ENCODE results near the gene RAB3IP.
"Not testable (repeated sequence)": the region's sequence is repeated elsewhere in the genome, so short reads cannot be mapped to it uniquely, and the experiment has no call there.

Gene RAB3IP

DNA sequence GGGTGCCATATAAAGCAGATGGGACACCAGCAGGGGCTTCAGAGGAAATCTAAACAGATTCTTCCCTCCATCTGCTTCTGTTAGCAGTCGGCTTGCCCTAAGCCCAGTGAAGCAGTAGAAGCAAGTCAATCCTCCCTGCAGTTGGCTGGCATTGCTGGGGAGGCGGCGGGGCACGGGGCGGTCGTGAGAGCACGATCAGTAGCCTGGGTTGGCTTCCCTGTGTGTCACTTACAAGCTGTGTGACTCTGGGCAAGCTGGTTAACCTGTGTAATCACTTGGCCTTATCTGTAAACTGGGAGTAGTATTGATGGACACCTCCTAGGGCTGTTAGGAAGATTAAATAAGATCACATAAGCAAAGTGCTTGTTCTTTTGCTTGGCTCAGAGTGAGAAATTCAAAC, 105.8 kb downstream of the RAB3IP start:
- H3K27ac ChIP-seq (ENCODE audit: low read length), result no peak overlapping the region
- no peak overlapping the region for H2AFZ ChIP-seq (ENCODE audit: low read depth, low read length)
- no peak for TF ChIP-seq EZH2 (IDR thresholded peaks at IDR 0.05; ENCODE audit: borderline replicate concordance, low read depth, low read length, severe bottlenecking)
- TF ChIP-seq, protein P1, sequence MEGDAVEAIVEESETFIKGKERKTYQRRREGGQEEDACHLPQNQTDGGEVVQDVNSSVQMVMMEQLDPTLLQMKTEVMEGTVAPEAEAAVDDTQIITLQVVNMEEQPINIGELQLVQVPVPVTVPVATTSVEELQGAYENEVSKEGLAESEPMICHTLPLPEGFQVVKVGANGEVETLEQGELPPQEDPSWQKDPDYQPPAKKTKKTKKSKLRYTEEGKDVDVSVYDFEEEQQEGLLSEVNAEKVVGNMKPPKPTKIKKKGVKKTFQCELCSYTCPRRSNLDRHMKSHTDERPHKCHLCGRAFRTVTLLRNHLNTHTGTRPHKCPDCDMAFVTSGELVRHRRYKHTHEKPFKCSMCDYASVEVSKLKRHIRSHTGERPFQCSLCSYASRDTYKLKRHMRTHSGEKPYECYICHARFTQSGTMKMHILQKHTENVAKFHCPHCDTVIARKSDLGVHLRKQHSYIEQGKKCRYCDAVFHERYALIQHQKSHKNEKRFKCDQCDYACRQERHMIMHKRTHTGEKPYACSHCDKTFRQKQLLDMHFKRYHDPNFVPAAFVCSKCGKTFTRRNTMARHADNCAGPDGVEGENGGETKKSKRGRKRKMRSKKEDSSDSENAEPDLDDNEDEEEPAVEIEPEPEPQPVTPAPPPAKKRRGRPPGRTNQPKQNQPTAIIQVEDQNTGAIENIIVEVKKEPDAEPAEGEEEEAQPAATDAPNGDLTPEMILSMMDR (IDR thresholded peaks at IDR 0.05; ENCODE audit: borderline replicate concordance, extremely low read depth, low read length, poor library complexity, severe bottlenecking), result no peak
- H3K4me3 ChIP-seq (ENCODE audit: low read depth in 1 of 2, low read length in 2 of 2), result no peak overlapping the region
- no peak overlapping the region for H3K9ac ChIP-seq (ENCODE audit: low read depth, low read length)
- no peaks in the 10 kb centered on the region for H3K79me2 ChIP-seq (ENCODE audit: insufficient read depth, low read length)
- no peaks in the 10 kb centered on the region for H3K4me1 ChIP-seq (ENCODE audit: insufficient read depth, low read length)
- H3K36me3 ChIP-seq (ENCODE audit: insufficient read depth, low read length), result no peaks in the 10 kb centered on the region
- H3K9me3 ChIP-seq (ENCODE audit: insufficient read depth, low read length, severe bottlenecking), result no peaks in the 10 kb centered on the region
- H4K20me1 ChIP-seq (ENCODE audit: insufficient read depth, low read length), result no peaks in the 10 kb centered on the region
- no peaks in the 10 kb centered on the region for H3K27me3 ChIP-seq (ENCODE audit: insufficient read depth, low read length, poor library complexity)
- DNase-seq (no peak), ATAC-seq (ENCODE audit: insufficient read depth, low read depth) (no peak)
- no peak overlapping the region for H3K4me2 ChIP-seq (ENCODE audit: insufficient read depth, low read length)

DNA sequence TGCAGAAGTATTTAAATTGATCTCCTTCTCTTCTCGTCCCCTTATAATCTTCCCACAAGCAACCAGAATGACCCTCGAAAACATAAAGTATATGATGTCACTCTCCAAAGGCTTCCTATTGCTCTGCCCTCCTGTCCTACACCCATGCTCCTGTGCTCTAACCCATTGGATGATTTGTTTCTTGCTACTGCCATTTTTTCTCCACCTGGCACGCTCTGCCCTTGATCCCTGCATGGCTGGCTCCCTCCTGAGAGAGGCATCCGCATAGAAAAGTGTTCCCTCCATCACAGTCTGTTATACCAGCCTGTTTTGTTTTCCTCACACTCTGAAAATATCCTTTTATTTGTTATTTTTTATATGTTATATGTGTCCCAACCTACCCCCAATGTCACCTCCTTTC, 106.2 kb downstream of the RAB3IP start:
- Histone ChIP-seq H3K4me2 (ENCODE audit: insufficient read depth, low read length) (no peak overlapping the region), H3K4me1 (ENCODE audit: insufficient read depth, low read length) (no peaks in the 10 kb centered on the region), H4K20me1 (ENCODE audit: insufficient read depth, low read length) (no peaks in the 10 kb centered on the region), H3K79me2 (ENCODE audit: insufficient read depth, low read length) (no peaks in the 10 kb centered on the region), H2AFZ (ENCODE audit: low read depth, low read length) (no peak overlapping the region), H3K27ac (ENCODE audit: low read length) (no peak overlapping the region), H3K36me3 (ENCODE audit: insufficient read depth, low read length) (no peaks in the 10 kb centered on the region), H3K4me3 (ENCODE audit: low read depth in 1 of 2, low read length in 2 of 2) (no peak overlapping the region), H3K9me3 (ENCODE audit: insufficient read depth, low read length, severe bottlenecking) (no peaks in the 10 kb centered on the region), H3K9ac (ENCODE audit: low read depth, low read length) (no peak overlapping the region), H3K27me3 (ENCODE audit: insufficient read depth, low read length, poor library complexity) (no peaks in the 10 kb centered on the region)
- TF ChIP-seq EZH2 (IDR thresholded peaks at IDR 0.05; ENCODE audit: borderline replicate concordance, low read depth, low read length, severe bottlenecking), result no peak
- TF ChIP-seq, protein P1 (IDR thresholded peaks at IDR 0.05; ENCODE audit: borderline replicate concordance, extremely low read depth, low read length, poor library complexity, severe bottlenecking), result no peak
- ATAC-seq (ENCODE audit: insufficient read depth, low read depth) (no peak), DNase-seq (no peak)

DNA sequence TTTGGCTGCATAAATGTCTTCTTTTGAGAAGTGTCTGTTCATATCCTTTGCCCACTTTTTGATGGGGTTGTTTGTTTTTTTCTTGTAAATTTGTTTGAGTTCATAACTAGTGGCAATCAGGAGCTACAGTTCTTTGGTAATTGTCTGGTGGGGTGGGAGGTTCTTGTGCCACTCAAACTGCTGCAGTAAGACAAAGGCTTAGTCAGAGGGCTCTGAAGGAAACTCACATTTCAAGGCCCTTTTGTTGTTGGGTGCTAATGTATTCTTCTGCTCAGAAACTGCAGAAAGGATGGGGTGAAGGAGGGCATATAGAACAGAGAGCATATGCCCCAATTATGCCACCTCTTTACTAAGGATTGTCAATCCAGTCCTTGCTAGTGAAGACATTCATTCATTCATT, 108.3 kb downstream of the RAB3IP start:
- no peaks in the 10 kb centered on the region for H3K9me3 ChIP-seq (ENCODE audit: insufficient read depth, low read length, severe bottlenecking)
- no peak overlapping the region for H2AFZ ChIP-seq (ENCODE audit: low read depth, low read length)
- H3K4me3 ChIP-seq (ENCODE audit: low read depth in 1 of 2, low read length in 2 of 2), result no peak overlapping the region
- no peak overlapping the region for H3K27ac ChIP-seq (ENCODE audit: low read length)
- H3K4me1 ChIP-seq (ENCODE audit: insufficient read depth, low read length), result no peaks in the 10 kb centered on the region
- no peaks in the 10 kb centered on the region for H3K79me2 ChIP-seq (ENCODE audit: insufficient read depth, low read length)
- TF ChIP-seq, protein P1 (IDR thresholded peaks at IDR 0.05; ENCODE audit: borderline replicate concordance, extremely low read depth, low read length, poor library complexity, severe bottlenecking), result no peak
- no peak for TF ChIP-seq EZH2 (IDR thresholded peaks at IDR 0.05; ENCODE audit: borderline replicate concordance, low read depth, low read length, severe bottlenecking)
- no peak overlapping the region for H3K9ac ChIP-seq (ENCODE audit: low read depth, low read length)
- no peaks in the 10 kb centered on the region for H4K20me1 ChIP-seq (ENCODE audit: insufficient read depth, low read length)
- H3K4me2 ChIP-seq (ENCODE audit: insufficient read depth, low read length), result no peak overlapping the region
- no peaks in the 10 kb centered on the region for H3K27me3 ChIP-seq (ENCODE audit: insufficient read depth, low read length, poor library complexity)
- H3K36me3 ChIP-seq (ENCODE audit: insufficient read depth, low read length), result no peaks in the 10 kb centered on the region
- no peak for DNase-seq
- ATAC-seq (ENCODE audit: insufficient read depth, low read depth), result no peak

DNA sequence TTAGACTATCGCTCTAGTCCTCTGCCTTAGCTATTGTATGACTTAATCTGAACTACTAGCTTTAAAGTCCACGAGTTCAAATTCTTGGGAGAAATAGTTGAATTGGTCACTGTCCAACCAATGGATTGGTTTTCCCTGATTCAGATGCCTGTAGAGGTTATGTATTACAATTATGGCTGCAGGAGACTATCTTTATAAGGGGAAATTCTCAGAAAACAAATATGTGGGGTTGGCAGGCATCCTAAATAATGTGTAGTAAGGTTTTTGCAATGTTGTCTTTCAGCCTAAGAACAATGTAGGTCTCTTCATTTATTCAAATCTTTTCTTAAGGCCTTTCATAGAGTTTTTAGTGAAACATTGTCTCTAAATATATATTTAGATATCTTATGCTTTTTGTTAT, 113.3 kb downstream of the RAB3IP start:
- H3K9ac ChIP-seq (ENCODE audit: low read depth, low read length), result no peak overlapping the region
- ATAC-seq (ENCODE audit: insufficient read depth, low read depth) (no peak), DNase-seq (no peak)
- no peaks in the 10 kb centered on the region for H4K20me1 ChIP-seq (ENCODE audit: insufficient read depth, low read length)
- no peak for TF ChIP-seq EZH2 (IDR thresholded peaks at IDR 0.05; ENCODE audit: borderline replicate concordance, low read depth, low read length, severe bottlenecking)
- TF ChIP-seq, protein P1 (IDR thresholded peaks at IDR 0.05; ENCODE audit: borderline replicate concordance, extremely low read depth, low read length, poor library complexity, severe bottlenecking), result no peak
- no peaks in the 10 kb centered on the region for H3K36me3 ChIP-seq (ENCODE audit: insufficient read depth, low read length)
- H3K27ac ChIP-seq (ENCODE audit: low read length), result no peak overlapping the region
- H3K9me3 ChIP-seq (ENCODE audit: insufficient read depth, low read length, severe bottlenecking), result no peaks in the 10 kb centered on the region
- H3K4me2 ChIP-seq (ENCODE audit: insufficient read depth, low read length), result no peak overlapping the region
- no peak overlapping the region for H2AFZ ChIP-seq (ENCODE audit: low read depth, low read length)
- no peak overlapping the region for H3K4me3 ChIP-seq (ENCODE audit: low read depth in 1 of 2, low read length in 2 of 2)
- no peaks in the 10 kb centered on the region for H3K79me2 ChIP-seq (ENCODE audit: insufficient read depth, low read length)
- no peaks in the 10 kb centered on the region for H3K27me3 ChIP-seq (ENCODE audit: insufficient read depth, low read length, poor library complexity)
- no peaks in the 10 kb centered on the region for H3K4me1 ChIP-seq (ENCODE audit: insufficient read depth, low read length)

DNA sequence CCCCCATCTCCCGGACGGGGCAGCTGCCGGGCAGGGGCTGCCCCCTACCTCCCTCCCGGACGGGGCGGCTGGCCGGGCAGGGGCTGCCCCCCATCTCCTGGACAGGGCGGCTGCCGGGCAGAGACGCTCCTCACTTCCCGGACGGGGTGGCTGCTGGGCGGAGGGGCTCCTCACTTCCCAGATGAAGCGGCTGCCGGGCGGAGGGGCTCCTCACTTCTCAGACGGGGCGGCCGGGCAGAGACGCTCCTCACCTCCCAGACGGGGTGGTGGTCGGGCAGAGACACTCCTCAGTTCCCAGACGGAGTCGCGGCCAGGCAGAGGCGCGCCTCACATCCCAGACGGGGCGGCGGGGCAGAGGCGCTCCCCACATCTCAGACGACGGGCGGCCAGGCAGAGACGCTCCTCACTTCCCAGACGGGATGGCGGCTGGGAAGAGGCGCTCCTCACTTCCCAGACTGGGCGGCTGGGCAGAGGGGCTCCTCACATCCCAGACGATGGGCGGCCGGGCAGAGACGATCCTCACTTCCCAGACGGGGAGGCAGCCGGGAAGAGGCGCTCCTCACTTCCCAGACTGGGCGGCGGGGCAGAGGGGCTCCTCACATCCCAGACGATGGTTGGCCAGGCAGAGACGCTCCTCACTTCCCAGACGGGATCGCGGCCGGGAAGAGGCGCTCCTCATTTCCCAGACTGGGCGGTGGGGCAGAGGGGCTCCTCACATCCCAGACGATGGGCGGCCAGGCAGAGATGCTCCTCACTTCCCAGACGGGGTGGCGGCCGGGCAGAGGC, 114.7 kb downstream of the RAB3IP start:
- not testable (repeated sequence) for H3K79me2 ChIP-seq (ENCODE audit: insufficient read depth, low read length); H4K20me1 ChIP-seq (ENCODE audit: insufficient read depth, low read length); H3K27me3 ChIP-seq (ENCODE audit: insufficient read depth, low read length, poor library complexity); H3K27ac ChIP-seq (ENCODE audit: low read length); H3K4me2 ChIP-seq (ENCODE audit: insufficient read depth, low read length); H2AFZ ChIP-seq (ENCODE audit: low read depth, low read length); H3K4me1 ChIP-seq (ENCODE audit: insufficient read depth, low read length); H3K9me3 ChIP-seq (ENCODE audit: insufficient read depth, low read length, severe bottlenecking); H3K4me3 ChIP-seq (ENCODE audit: low read depth in 1 of 2, low read length in 2 of 2); H3K9ac ChIP-seq (ENCODE audit: low read depth, low read length); DNase-seq; ATAC-seq (ENCODE audit: insufficient read depth, low read depth); H3K36me3 ChIP-seq (ENCODE audit: insufficient read depth, low read length)
